Fibroblast of pulmonary artery (primary cell): Measurements from ENCODE around the gene ANKRD33B.
"Not testable (repeated sequence)": the region's sequence is repeated elsewhere in the genome, so short reads cannot be mapped to it uniquely, and the experiment has no call there.

Experiments used
- DNase-seq: peaks from one replicate; pipeline ENCODE4 v3.0.0-alpha.2; 2010; ENCODE audit warnings: low read depth
- H3K4me3 ChIP-seq: replicated peaks from 2 replicates; pipeline ENCODE4 v1.5.1; 2011; ENCODE audit warnings: low read depth, mild to moderate bottlenecking, control low read depth, low read length, moderate library complexity
- TF ChIP-seq, protein P1 (sequence below): IDR thresholded peaks from 2 replicates; pipeline ENCODE4 v1.5.1; 2011; ENCODE audit warnings: mild to moderate bottlenecking, control low read depth, low read length, inconsistent platforms; ENCODE audit errors: missing control alignments

The ANKRD33B gene

DNA sequence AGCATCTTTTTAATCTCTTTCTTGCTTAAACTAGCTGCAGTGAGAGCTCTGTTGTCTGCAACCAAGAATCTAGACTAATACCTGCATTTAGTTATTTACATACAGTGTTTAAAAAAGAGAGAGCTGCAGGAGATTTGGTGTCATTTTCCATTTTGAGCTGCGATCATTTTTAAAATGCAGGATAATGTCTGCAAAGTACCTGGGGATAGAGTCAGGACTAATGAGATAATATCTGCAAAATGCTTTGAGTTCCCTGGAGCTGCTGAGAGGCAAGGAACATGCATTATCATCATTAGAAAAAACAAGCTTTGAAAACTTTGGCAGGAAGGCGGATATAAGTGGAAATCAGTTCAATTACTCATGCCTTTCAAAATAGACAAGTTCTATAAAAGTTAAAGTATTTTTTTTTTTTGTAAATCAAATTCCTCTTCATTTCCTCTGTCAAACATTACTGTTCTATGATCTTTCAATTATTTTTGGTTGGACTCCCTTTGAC lies 21.8 kb upstream of the ANKRD33B start:
- no peak for DNase-seq
- TF ChIP-seq, protein P1, sequence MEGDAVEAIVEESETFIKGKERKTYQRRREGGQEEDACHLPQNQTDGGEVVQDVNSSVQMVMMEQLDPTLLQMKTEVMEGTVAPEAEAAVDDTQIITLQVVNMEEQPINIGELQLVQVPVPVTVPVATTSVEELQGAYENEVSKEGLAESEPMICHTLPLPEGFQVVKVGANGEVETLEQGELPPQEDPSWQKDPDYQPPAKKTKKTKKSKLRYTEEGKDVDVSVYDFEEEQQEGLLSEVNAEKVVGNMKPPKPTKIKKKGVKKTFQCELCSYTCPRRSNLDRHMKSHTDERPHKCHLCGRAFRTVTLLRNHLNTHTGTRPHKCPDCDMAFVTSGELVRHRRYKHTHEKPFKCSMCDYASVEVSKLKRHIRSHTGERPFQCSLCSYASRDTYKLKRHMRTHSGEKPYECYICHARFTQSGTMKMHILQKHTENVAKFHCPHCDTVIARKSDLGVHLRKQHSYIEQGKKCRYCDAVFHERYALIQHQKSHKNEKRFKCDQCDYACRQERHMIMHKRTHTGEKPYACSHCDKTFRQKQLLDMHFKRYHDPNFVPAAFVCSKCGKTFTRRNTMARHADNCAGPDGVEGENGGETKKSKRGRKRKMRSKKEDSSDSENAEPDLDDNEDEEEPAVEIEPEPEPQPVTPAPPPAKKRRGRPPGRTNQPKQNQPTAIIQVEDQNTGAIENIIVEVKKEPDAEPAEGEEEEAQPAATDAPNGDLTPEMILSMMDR: no peak
- no peak overlapping the region for H3K4me3 ChIP-seq

DNA sequence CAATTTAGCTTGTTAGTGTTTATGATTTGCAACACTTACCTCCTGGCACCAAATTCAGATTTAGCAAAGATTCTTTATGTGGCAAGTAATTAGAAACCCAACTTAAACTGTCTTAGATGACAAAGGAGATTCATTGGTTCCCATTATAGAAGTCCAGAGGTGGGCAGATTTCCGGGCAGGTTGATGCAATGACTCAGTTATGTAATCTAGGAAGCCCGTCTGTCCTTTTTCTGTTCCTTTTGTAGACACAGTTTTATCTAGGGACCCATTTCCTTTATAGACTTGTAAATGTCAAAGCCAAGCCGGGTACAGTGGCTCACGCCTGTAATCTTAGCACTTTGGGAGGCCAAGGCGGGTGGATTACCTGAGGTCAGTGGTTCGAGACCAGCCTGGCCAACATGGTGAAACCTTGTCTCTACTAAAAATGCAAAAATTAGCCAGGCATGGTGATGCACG lies 20.3 kb upstream of the ANKRD33B start:
- DNase-seq: no peak
- TF ChIP-seq, protein P1: no peak
- H3K4me3 ChIP-seq: no peak overlapping the region

DNA sequence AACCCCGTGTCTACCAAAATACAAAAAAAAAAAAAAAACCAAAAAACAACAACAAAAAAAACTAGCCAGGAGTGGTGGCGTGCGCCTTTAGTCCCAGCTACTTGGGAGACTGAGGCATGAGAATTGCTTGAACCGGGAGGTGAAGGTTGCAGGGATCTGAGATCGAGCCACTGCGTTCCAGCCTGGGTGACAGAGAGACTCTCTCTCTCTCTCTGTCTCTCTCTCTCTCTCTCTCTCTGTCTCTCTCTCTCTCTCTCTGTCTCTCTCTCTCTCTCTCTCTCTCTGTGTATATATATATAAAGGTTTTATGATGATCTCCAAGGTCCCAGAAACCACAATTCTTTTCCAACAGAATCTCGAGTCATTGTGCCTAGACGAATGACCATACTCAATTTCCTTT lies 18.8 kb upstream of the ANKRD33B start:
- no peak for DNase-seq
- TF ChIP-seq, protein P1: no peak
- no peak overlapping the region for H3K4me3 ChIP-seq

DNA sequence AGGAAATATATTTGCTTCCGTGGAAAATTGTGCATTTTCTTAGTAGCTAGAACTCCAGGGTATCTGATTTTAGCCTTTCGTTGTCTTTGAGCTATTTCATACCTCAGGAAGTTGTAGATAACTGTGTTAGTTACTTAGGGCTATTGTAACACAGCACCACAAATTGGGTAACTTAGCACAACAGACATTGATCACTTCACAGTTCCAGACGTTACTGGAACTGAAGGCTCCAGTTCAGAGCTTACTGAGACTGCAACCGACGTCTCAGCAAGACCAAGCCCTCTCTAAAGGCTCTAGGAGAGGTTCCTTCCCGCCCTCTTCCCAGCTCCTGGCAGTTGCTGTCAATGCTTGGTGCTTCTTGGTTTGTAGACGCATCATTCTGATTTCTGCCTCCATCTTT lies 17.7 kb upstream of the ANKRD33B start:
- DNase-seq: no peak
- no peak overlapping the region for H3K4me3 ChIP-seq
- TF ChIP-seq, protein P1: no peak

DNA sequence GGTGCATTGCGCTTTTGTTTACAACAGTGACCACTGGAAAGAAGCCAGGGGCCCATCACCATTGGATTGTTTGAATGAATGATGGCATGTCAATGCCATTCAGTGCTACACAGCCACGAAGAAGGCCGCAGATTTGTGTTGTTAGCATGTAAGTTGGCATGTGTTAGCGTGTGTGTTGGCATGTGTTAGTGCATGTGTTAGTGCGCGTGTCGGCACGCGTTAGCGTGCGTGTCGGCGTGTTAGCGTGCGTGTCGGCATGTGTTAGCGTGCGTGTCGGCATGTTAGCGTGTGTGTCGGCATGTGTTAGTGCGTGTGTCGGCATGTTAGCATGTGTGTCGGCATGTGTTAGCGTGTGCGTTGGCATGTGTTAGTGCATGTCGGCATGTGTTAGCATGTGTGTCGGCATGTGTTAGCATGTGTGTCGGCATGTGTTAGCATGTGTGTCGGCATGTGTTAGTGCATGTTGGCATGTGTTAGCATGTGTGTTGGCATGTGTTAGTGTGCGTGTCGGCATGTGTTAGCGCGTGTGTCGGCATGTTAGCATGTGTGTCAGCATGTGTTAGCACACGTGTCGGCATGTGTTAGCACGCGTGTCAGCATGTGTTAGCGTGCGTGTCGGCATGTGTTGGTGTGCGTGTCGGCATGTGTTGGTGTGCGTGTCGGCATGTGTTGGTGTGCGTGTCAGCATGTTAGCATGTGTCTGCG lies 15.3 kb upstream of the ANKRD33B start:
- no peak for DNase-seq
- TF ChIP-seq, protein P1: no peak
- H3K4me3 ChIP-seq: no peak overlapping the region

DNA sequence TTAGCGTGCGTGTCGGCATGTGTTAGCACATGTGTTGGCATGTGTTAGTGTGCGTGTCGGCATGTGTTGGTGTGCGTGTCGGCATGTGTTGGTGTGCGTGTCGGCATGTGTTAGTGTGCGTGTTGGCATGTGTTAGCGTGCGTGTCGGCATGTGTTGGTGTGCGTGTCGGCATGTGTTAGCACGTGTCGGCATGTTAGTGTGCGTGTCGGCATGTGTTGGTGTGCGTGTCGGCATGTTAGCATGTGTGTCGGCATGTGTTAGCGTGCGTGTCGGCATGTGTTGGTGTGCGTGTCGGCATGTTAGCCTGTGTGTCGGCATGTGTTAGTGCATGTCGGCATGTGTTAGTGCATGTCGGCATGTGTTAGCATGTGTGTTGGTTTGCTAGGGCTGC lies 14.8 kb upstream of the ANKRD33B start:
- not testable (repeated sequence) for H3K4me3 ChIP-seq, DNase-seq

DNA sequence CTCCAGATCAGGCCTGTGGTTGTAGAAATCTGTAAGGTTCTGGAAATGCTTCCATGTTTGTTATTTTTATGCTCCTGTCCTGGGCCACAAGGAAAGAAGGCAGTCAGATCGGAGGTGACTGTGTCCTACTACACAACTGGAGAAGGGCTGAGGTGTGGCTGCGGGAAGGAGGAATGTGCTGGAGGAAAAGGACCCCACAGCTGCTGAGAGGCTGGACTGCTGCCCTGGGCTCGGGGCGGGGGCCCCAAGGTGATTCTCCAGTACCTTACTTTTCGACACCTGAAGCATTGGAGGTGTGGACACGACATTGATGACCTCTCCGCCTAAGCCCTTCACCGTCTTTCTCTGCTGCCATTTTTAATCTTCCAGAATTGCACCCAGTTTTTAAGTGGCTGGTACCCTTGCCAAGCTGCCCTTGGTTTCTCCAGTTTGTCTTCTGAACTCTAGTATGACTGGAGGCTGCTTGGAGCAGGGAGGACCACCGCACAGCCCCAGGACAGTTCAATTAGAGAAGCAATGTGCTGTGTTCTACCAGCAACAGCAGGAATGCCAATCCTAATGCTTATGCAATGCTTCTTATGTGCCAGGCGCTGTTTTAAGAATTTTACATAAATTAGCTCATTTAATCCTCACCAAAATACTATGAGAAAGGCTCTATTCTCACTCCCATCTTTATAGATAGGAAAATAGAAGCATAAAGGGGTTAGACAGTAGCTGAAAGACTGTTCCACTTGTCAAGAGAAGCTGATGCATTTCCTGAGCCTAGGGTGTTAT lies 13.5 kb upstream of the ANKRD33B start:
- TF ChIP-seq, protein P1: no peak
- DNase-seq: peak; percentile 35
- no peak overlapping the region for H3K4me3 ChIP-seq
